ENCODE data around the gene ITGA1.

DNA sequence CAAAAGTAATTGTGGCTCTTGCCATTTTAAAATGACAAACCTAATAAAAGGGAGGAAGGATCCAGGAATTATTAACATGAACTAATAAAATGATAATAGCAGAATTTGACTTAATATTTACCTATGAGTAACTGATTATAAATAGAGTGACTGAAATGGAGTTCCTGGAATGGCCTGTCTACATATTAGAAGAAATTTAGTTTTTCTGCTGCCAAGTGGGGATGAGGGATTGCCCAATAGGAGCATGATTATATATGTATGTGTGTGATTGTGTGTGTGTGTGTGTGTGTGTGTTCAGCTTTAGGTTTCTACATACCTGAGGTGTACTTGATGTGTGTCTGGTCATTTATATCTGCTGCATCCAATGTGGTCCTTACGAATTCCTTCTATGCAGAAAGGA, 36.6 kb upstream of the ITGA1 start:
- TF ChIP-seq, protein P1, sequence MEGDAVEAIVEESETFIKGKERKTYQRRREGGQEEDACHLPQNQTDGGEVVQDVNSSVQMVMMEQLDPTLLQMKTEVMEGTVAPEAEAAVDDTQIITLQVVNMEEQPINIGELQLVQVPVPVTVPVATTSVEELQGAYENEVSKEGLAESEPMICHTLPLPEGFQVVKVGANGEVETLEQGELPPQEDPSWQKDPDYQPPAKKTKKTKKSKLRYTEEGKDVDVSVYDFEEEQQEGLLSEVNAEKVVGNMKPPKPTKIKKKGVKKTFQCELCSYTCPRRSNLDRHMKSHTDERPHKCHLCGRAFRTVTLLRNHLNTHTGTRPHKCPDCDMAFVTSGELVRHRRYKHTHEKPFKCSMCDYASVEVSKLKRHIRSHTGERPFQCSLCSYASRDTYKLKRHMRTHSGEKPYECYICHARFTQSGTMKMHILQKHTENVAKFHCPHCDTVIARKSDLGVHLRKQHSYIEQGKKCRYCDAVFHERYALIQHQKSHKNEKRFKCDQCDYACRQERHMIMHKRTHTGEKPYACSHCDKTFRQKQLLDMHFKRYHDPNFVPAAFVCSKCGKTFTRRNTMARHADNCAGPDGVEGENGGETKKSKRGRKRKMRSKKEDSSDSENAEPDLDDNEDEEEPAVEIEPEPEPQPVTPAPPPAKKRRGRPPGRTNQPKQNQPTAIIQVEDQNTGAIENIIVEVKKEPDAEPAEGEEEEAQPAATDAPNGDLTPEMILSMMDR (IDR thresholded peaks at IDR 0.05) = no peak
- TF ChIP-seq POLR2A (IDR thresholded peaks at IDR 0.05; ENCODE audit: low read depth) = no peak
- no peak for TF ChIP-seq EP300 (IDR thresholded peaks at IDR 0.05)
- no peak for TF ChIP-seq POLR2AphosphoS5 (IDR thresholded peaks at IDR 0.05)
